Fibroblast of lung (primary cell): ENCODE measurements around the gene HNRNPA2B1. TPM values are rescaled to one million over a fixed set of nuclear protein-coding genes. Genes with fewer than 3 reads are reported as not detected.
"Not testable (repeated sequence)": the region's sequence is repeated elsewhere in the genome, so short reads cannot be mapped to it uniquely, and the experiment has no call there.

ENCODE experiments used
- DNase-seq, 2 donors: peaks; one replicate each; pipeline versions ENCODE4 v3.0.0 to v3.0.0-alpha.2; 2010; ENCODE audit warnings: low read depth in 2 of 2
- H2AFZ ChIP-seq: 2 replicates; pipeline ENCODE4 v1.5.1; 2012; ENCODE audit warnings: low read length, control low read depth, inconsistent platforms
- H3K27ac ChIP-seq: 2 replicates; pipeline ENCODE4 v1.5.1; 2011; ENCODE audit warnings: low read length, control low read depth; ENCODE audit not compliant: insufficient read depth
- H3K27me3 ChIP-seq: 2 replicates; pipeline ENCODE4 v1.5.1; 2011; ENCODE audit warnings: mild to moderate bottlenecking, low read length; ENCODE audit not compliant: control insufficient read depth, insufficient read depth
- H3K36me3 ChIP-seq: 2 replicates; pipeline ENCODE4 v1.5.1; 2011; ENCODE audit warnings: low read length; ENCODE audit not compliant: control insufficient read depth, insufficient read depth
- H3K4me1 ChIP-seq: 2 replicates; pipeline ENCODE4 v1.5.1; 2011; ENCODE audit warnings: low read length; ENCODE audit not compliant: control insufficient read depth, insufficient read depth; ENCODE audit errors: extremely low read depth
- H3K4me2 ChIP-seq: 2 replicates; pipeline ENCODE4 v1.5.1; 2011; ENCODE audit warnings: low read length, control low read depth; ENCODE audit not compliant: insufficient read depth; ENCODE audit errors: extremely low read depth
- H3K4me3 ChIP-seq, 4 experiments: fragments of 200-600 bp in 1 of 4; sonication (generic) in 1 of 4; replicated peaks in 1 of 4; 2 replicates each; pipeline ENCODE4 v1.5.1; 2011 to 2016; ENCODE audit warnings: low read length in 4 of 4, low read depth in 3 of 4, mild to moderate bottlenecking in 3 of 4, control low read depth in 2 of 4, inconsistent platforms in 1 of 4, mixed read lengths in 1 of 4; ENCODE audit not compliant: insufficient read depth in 1 of 4; ENCODE audit errors: control extremely low read depth in 1 of 4
- H3K79me2 ChIP-seq: 2 replicates; pipeline ENCODE4 v1.5.1; 2012; ENCODE audit warnings: mild to moderate bottlenecking, low read length, inconsistent platforms; ENCODE audit not compliant: control insufficient read depth, insufficient read depth
- H3K9ac ChIP-seq: 2 replicates; pipeline ENCODE4 v1.5.1; 2011; ENCODE audit warnings: mild to moderate bottlenecking, low read length, control low read depth; ENCODE audit not compliant: insufficient read depth
- H3K9me3 ChIP-seq: 2 replicates; pipeline ENCODE4 v1.5.1; 2012; ENCODE audit warnings: low read depth, low read length; ENCODE audit not compliant: control insufficient read depth, insufficient read depth
- H4K20me1 ChIP-seq: 2 replicates; pipeline ENCODE4 v1.5.1; 2011; ENCODE audit warnings: low read length; ENCODE audit not compliant: control insufficient read depth, insufficient read depth; ENCODE audit errors: extremely low read depth
- EZH2 ChIP-seq: IDR thresholded peaks from 2 replicates; pipeline ENCODE4 v1.5.1; 2012; ENCODE audit warnings: low read length, control low read depth, mild to moderate bottlenecking; ENCODE audit errors: missing control alignments
- polyA plus RNA-seq, 2 donors: library from polyadenylated mRNA; depleted of rRNA in 1 of 2; stranded (reverse) in 1 of 2; unstranded in 1 of 2; fragments of >200 nt; gene quantifications; 2 replicates each; pipeline ENCODE4 v1.2.1, GENCODE V29; 2011 to 2012; ENCODE audit warnings: missing spikeins in 1 of 2
- total RNA-seq: library from RNA; depleted of rRNA; stranded (reverse); fragments of >200 nt; gene quantifications from 2 replicates; pipeline ENCODE4 v1.2.1, GENCODE V29; 2014
- TF ChIP-seq, protein P1 (sequence below), 2 donors: IDR thresholded peaks in 1 of 2; conservative IDR thresholded peaks in 1 of 2; 1 replicate in 1 of 2; 2 replicates in 1 of 2; pipeline ENCODE4 v1.5.1; 2011 to 2012; ENCODE audit warnings: low read length in 2 of 2, control low read depth in 1 of 2, inconsistent platforms in 1 of 2, low read depth in 1 of 2, mild to moderate bottlenecking in 1 of 2

The HNRNPA2B1 gene
- total and polyA plus RNA-seq, 2 donors (not counting 1 experiment from before 2014, with no cell fraction given), result 82.1 to 428 TPM

- peak in 1 of 2 donors; percentile 24 for DNase-seq
- peak overlapping the region; percentile 54 for H3K4me2 ChIP-seq
- peaks cover 3% of the 10 kb centered on the region for H3K27me3 ChIP-seq
- H3K9me3 ChIP-seq, result no peaks in the 10 kb centered on the region
- no peak overlapping the region for H3K9ac ChIP-seq
- no peaks in the 10 kb centered on the region for H4K20me1 ChIP-seq
- no peak overlapping the region for H3K27ac ChIP-seq
- H3K4me3 ChIP-seq, result peak overlapping the region in 2 of 4 experiments; percentile 62 to 67
- no peaks in the 10 kb centered on the region for H3K36me3 ChIP-seq
- TF ChIP-seq, protein P1, sequence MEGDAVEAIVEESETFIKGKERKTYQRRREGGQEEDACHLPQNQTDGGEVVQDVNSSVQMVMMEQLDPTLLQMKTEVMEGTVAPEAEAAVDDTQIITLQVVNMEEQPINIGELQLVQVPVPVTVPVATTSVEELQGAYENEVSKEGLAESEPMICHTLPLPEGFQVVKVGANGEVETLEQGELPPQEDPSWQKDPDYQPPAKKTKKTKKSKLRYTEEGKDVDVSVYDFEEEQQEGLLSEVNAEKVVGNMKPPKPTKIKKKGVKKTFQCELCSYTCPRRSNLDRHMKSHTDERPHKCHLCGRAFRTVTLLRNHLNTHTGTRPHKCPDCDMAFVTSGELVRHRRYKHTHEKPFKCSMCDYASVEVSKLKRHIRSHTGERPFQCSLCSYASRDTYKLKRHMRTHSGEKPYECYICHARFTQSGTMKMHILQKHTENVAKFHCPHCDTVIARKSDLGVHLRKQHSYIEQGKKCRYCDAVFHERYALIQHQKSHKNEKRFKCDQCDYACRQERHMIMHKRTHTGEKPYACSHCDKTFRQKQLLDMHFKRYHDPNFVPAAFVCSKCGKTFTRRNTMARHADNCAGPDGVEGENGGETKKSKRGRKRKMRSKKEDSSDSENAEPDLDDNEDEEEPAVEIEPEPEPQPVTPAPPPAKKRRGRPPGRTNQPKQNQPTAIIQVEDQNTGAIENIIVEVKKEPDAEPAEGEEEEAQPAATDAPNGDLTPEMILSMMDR (conservative IDR thresholded peaks at IDR 0.05 in 1 of 2, IDR thresholded peaks at IDR 0.05 in 1 of 2; ENCODE audit: low read depth in 1 of 2, low read length in 2 of 2), result peak in 1 of 2 donors; percentile 2
- TF ChIP-seq EZH2, result peak; percentile 64
- H2AFZ ChIP-seq, result no peak overlapping the region
- H3K4me1 ChIP-seq, result peaks cover 7% of the 10 kb centered on the region
- no peaks in the 10 kb centered on the region for H3K79me2 ChIP-seq
Observed at GRCh38 chr7:26153241-26153822, 47.2 kb downstream of the HNRNPA2B1 start.

- peak overlapping the region; percentile 58 for H3K4me2 ChIP-seq
- H3K27me3 ChIP-seq, H3K36me3 ChIP-seq, H3K9ac ChIP-seq, H2AFZ ChIP-seq, H3K4me1 ChIP-seq, H3K79me2 ChIP-seq, H4K20me1 ChIP-seq, H3K27ac ChIP-seq, DNase-seq, H3K9me3 ChIP-seq: not testable (repeated sequence)
- peak overlapping the region in 3 of 4 experiments; percentile 48 to 67 (median 62) for H3K4me3 ChIP-seq
Observed at GRCh38 chr7:26152782-26153240, 47.7 kb downstream of the HNRNPA2B1 start.

DNA sequence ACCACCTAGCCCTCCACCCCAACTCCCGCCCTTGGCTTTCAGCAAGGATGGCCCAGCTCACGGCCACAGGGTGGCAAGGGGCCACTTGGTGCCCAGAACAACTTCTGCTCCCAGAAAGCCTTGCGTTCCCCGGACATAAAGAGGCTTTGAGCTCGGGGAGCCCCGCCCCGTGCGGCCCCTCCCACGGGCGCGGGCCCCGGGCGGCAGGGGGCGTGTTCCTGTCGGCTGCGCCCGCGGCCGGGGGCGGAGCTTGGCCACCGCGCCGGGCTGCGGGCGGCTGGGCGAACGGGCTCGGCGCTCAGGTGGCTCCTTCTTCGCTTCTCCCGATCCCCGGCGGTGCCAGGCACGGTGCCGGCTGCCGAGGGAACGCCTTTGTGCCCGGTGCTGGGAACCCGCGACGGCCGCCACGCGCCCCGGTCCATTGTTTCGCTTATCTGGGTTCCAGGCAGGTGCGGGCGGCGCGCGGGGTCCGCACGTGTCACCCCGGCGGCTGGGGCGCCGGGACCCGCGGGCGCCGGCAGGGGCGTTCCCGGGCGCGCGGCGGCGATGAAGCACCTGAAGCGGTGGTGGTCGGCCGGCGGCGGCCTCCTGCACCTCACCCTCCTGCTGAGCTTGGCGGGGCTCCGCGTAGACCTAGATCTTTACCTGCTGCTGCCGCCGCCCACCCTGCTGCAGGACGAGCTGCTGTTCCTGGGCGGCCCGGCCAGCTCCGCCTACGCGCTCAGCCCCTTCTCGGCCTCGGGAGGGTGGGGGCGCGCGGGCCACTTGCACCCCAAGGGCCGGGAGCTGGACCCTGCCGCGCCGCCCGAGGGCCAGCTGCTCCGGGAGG lies 48.4 kb downstream of the HNRNPA2B1 start, which contains the start of gene NFE2L3:
Gene NFE2L3, plus strand, starts transcription at position 246 of the 829 bp plus-strand sequence. Its CDS starts 301 bp downstream, at position 547.
- Histone ChIP-seq H3K9ac (no peak within 1 kb of the TSS), H3K4me1 (peaks cover 7% of the 10 kb centered on the region), H3K4me3 (peak within 1 kb of the TSS; percentile 22 to 67 (median 55)), H4K20me1 (no peaks in the 10 kb centered on the region), H3K27ac (no peak within 1 kb of the TSS), H3K79me2 (no peaks in the 10 kb centered on the region), H3K36me3 (no peaks in the 10 kb centered on the region), H3K9me3 (no peaks in the 10 kb centered on the region), H3K4me2 (peak within 1 kb of the TSS; percentile 75), H3K27me3 (peaks cover 3% of the 10 kb centered on the region), H2AFZ (peak within 1 kb of the TSS; percentile 87)
- TF ChIP-seq, protein P1 (conservative IDR thresholded peaks at IDR 0.05 in 1 of 2, IDR thresholded peaks at IDR 0.05 in 1 of 2; ENCODE audit: low read depth in 1 of 2, low read length in 2 of 2), result no peak
- no peak for TF ChIP-seq EZH2
- DNase-seq, result peak; percentile 64 to 71
